KMS-11 (cell line): ENCODE data around the gene NAGPA.

ENCODE experiments used
- H2AFZ ChIP-seq: fragments of 200-600 bp; sonication (generic); 2 replicates; pipeline ENCODE4 v1.6.1; 2016; ENCODE audit warnings: antibody characterized with exemption, mixed run types, low read depth
- H3K27ac ChIP-seq: fragments of 200-600 bp; sonication (generic); 2 replicates; pipeline ENCODE4 v1.6.1; 2016; ENCODE audit warnings: mild to moderate bottlenecking, mixed run types
- H3K27me3 ChIP-seq: fragments of 200-600 bp; sonication (generic); 2 replicates; pipeline ENCODE4 v1.6.1; 2017; ENCODE audit warnings: mild to moderate bottlenecking, low read depth, mixed run types, moderate library complexity; ENCODE audit not compliant: insufficient read depth
- H3K36me3 ChIP-seq: fragments of 200-600 bp; sonication (generic); 2 replicates; pipeline ENCODE4 v1.6.1; 2017; ENCODE audit warnings: mild to moderate bottlenecking, mixed run types; ENCODE audit not compliant: insufficient read depth
- H3K4me1 ChIP-seq: fragments of 200-600 bp; sonication (generic); 2 replicates; pipeline ENCODE4 v1.6.1; 2016; ENCODE audit warnings: mild to moderate bottlenecking, low read depth, mixed run types; ENCODE audit not compliant: poor library complexity, severe bottlenecking
- H3K4me2 ChIP-seq: fragments of 200-600 bp; sonication (generic); 2 replicates; pipeline ENCODE4 v1.7.0; 2016; ENCODE audit warnings: mild to moderate bottlenecking, mixed run types
- H3K4me3 ChIP-seq: fragments of 200-600 bp; sonication (generic); IDR thresholded peaks from 2 replicates; pipeline ENCODE4 v1.6.1; 2017; ENCODE audit warnings: low read depth, low read length, mixed read lengths; ENCODE audit not compliant: insufficient read depth
- H3K79me2 ChIP-seq: fragments of 200-600 bp; sonication (generic); 2 replicates; pipeline ENCODE4 v1.6.1; 2016; ENCODE audit warnings: low read depth, mixed run types; ENCODE audit not compliant: insufficient read depth
- H3K9ac ChIP-seq: fragments of 200-600 bp; sonication (generic); 2 replicates; pipeline ENCODE4 v1.6.1; 2016; ENCODE audit warnings: mild to moderate bottlenecking, mixed run types
- H4K20me1 ChIP-seq: fragments of 200-600 bp; sonication (generic); 2 replicates; pipeline ENCODE4 v1.6.1; 2016; ENCODE audit warnings: mild to moderate bottlenecking, mixed run types; ENCODE audit not compliant: insufficient read depth
- TF ChIP-seq, protein P1 (sequence below): fragments of 200-600 bp; sonication (generic); conservative IDR thresholded peaks from 2 replicates; pipeline ENCODE4 v1.6.1; 2017; ENCODE audit warnings: low read depth, mild to moderate bottlenecking, antibody characterized with exemption, low read length, moderate library complexity, mixed read lengths

The NAGPA gene

DNA sequence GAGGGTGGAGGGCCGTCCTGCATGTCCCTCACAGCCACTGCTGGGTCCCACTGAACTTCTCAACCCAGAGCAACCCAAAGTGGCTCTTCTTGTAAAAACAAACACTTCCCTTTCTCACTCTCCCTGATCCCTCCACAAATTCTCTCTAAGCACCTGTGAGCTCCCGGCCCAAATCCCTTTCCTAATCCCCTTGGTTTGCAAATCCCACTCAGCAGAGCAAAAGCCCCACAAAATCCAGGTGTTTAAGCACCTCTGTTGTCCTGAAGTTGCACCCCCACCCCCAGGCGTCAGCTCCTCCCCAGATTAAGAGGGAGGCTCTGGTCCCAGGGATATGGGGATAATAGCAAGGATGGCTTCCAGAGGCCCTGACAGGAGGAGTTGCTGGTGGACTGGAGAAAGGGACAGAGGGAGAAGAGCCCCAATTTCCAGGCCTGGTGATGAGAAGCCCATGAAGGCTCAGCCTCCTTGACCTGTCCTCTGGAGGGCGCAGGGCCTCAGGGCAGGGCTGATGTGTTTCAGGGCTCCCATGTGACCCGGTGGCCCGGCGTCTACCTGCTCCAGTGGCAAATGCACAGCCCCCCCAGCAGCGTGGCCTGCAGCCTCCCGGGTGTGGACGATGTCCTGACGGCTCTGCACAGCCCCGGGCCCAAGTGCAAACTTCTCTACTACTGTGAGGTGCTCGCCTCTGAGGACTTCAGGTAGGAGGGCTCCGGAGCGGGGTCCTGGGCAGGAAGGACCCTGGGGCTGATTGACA, 23.0 kb downstream of the NAGPA start:
- H3K4me3 ChIP-seq = no peak overlapping the region
- H3K36me3 ChIP-seq = no peaks in the 10 kb centered on the region
- H3K79me2 ChIP-seq = no peaks in the 10 kb centered on the region
- H3K4me1 ChIP-seq = no peaks in the 10 kb centered on the region
- H3K4me2 ChIP-seq = no peak overlapping the region
- no peak overlapping the region for H3K27ac ChIP-seq
- TF ChIP-seq, protein P1, sequence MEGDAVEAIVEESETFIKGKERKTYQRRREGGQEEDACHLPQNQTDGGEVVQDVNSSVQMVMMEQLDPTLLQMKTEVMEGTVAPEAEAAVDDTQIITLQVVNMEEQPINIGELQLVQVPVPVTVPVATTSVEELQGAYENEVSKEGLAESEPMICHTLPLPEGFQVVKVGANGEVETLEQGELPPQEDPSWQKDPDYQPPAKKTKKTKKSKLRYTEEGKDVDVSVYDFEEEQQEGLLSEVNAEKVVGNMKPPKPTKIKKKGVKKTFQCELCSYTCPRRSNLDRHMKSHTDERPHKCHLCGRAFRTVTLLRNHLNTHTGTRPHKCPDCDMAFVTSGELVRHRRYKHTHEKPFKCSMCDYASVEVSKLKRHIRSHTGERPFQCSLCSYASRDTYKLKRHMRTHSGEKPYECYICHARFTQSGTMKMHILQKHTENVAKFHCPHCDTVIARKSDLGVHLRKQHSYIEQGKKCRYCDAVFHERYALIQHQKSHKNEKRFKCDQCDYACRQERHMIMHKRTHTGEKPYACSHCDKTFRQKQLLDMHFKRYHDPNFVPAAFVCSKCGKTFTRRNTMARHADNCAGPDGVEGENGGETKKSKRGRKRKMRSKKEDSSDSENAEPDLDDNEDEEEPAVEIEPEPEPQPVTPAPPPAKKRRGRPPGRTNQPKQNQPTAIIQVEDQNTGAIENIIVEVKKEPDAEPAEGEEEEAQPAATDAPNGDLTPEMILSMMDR = no peak
- H2AFZ ChIP-seq = no peak overlapping the region
- peaks cover 28% of the 10 kb centered on the region for H3K27me3 ChIP-seq
- no peak overlapping the region for H3K9ac ChIP-seq
- H4K20me1 ChIP-seq = no peaks in the 10 kb centered on the region

DNA sequence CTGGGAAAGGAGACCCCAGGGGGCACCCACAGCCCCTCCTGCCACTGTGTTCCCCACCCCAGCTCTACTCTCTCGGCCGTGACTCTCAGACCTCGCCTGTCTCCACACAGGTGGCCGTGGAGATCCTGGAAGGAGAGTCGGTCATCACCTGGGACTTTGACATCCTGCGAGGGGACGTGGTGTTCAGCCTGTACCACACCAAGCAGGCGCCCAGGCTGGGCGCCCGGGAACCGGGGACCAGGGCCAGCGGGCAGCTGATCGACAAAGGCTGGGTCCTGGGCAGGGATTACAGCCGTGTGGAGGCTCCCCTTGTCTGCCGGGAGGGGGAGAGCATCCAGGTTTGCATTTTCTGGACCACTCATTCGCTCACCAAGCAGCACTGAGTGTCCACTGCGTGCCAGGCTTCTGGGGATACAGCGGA, 25.4 kb downstream of the NAGPA start:
- H3K4me2 ChIP-seq = no peak overlapping the region
- H3K36me3 ChIP-seq = no peaks in the 10 kb centered on the region
- H3K4me1 ChIP-seq = no peaks in the 10 kb centered on the region
- H3K79me2 ChIP-seq = no peaks in the 10 kb centered on the region
- no peaks in the 10 kb centered on the region for H4K20me1 ChIP-seq
- TF ChIP-seq, protein P1 = no peak
- H2AFZ ChIP-seq = no peak overlapping the region
- H3K27me3 ChIP-seq = peaks cover 28% of the 10 kb centered on the region
- no peak overlapping the region for H3K4me3 ChIP-seq
- H3K9ac ChIP-seq = no peak overlapping the region
- H3K27ac ChIP-seq = no peak overlapping the region

DNA sequence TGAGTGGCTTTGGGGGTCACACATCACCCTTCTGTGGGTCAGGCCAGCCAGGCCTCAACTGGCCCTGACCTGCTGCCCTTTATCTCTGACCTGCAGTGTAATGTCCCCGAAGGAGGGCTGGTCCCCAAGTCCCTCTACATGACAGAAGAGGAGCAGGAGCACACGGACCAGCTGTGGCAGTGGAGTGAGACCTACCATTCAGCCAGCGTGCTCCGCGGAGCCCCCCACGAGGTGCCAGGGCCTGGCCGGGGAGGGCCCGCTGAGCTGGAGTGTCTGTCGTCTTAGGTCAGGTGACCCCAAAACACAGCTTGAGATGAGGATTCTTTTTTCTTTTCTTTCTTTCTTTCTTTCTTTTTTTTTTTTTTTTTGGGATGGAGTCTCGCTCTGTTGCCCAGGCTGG, 26.5 kb downstream of the NAGPA start:
- H3K9ac ChIP-seq = no peak overlapping the region
- no peaks in the 10 kb centered on the region for H3K79me2 ChIP-seq
- no peaks in the 10 kb centered on the region for H4K20me1 ChIP-seq
- no peak overlapping the region for H2AFZ ChIP-seq
- H3K27me3 ChIP-seq = peaks cover 28% of the 10 kb centered on the region
- no peak overlapping the region for H3K4me3 ChIP-seq
- no peak overlapping the region for H3K27ac ChIP-seq
- TF ChIP-seq, protein P1 = no peak
- no peak overlapping the region for H3K4me2 ChIP-seq
- H3K36me3 ChIP-seq = no peaks in the 10 kb centered on the region
- no peaks in the 10 kb centered on the region for H3K4me1 ChIP-seq

- H2AFZ ChIP-seq = no peak overlapping the region
- H4K20me1 ChIP-seq = no peaks in the 10 kb centered on the region
- H3K4me3 ChIP-seq = no peak overlapping the region
- H3K79me2 ChIP-seq = no peaks in the 10 kb centered on the region
- no peak overlapping the region for H3K27ac ChIP-seq
- H3K9ac ChIP-seq = no peak overlapping the region
- TF ChIP-seq, protein P1 = no peak
- H3K4me2 ChIP-seq = no peak overlapping the region
- H3K27me3 ChIP-seq = peaks cover 26% of the 10 kb centered on the region
- no peaks in the 10 kb centered on the region for H3K4me1 ChIP-seq
- no peaks in the 10 kb centered on the region for H3K36me3 ChIP-seq
Observed at GRCh38 chr16:5006348-5007193, 27.2 kb downstream of the NAGPA start.
